GM18909 (cell line): ENCODE data around the gene OS9.
"Not testable (repeated sequence)": the region's sequence is repeated elsewhere in the genome, so short reads cannot be mapped to it uniquely, and the experiment has no call there.

Source experiments
- ATAC-seq: cut with Tn5 transposase; IDR thresholded peaks from one replicate; pipeline ENCODE4 v1.9.1; 2021; ENCODE audit warnings: mild to moderate bottlenecking; ENCODE audit not compliant: unreplicated experiment, poor library complexity

Gene OS9

DNA sequence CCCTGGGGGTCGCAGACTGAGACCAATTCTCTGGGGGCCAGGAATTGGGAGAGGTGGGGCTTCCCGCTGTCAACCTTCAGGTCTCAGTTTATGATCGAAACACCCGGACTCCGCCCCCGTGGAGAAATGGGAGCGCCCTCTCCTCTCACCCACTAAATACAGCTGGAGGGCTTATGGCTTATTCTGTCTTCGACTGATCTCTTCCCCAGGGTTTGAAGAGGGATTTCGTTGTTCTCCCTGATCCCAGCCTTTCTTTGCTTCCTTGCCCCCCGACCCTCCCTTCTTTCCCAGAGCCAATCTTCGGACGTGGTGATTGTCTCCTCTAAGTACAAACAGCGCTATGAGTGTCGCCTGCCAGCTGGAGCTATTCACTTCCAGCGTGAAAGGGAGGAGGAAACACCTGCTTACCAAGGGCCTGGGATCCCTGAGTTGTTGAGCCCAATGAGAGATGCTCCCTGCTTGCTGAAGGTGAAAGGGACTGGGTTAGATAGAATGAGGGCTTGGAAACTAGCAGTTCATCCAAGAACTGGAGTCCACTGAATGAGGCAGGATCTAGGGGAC is 607 bp downstream of the OS9 start:
- peak; percentile 3 for ATAC-seq

DNA sequence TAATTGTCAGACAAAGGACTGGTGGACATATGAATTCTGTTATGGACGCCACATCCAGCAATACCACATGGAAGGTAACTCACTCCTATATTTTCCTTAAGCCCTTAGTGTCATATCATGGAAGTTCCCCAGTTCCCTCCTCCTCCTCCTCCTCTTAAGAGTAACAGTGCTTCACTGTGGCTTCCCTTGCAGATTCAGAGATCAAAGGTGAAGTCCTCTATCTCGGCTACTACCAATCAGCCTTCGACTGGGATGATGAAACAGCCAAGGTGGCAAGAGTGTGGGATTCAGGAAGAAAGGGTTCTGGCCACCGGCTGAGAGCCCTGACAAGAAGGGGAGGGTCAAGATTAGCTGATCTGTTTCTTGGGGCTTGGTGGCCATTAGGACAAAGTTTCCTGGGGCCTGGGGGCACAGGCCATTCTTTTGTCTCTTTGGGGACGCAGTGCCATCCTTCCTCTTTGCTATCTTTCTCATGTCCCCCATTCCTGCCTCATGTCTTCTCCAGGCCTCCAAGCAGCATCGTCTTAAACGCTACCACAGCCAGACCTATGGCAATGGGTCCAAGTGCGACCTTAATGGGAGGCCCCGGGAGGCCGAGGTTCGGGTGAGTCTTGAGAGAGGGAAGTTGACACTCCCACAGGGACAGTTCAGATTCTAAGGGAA is 2.0 kb downstream of the OS9 start:
- ATAC-seq: no peak

DNA sequence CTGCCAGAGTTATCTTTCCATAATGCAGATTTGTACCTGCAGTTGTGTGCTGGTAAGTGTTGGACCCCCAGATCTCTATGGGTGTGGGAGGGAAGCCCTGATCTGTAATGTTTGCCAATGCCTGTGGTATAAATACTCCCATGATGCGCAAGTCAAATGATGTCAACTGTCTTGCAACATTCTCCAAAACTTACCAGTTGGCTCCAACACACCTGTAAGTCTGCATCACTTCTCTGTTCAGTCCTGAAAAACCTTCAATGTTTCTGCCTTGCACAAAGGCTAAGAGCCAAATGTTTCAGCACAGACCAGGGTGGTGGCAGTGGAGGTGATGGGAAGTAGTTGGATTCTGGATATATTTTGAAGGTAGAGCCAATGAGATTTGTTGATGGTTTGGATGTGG is 3.1 kb downstream of the OS9 start:
- ATAC-seq: no peak

DNA sequence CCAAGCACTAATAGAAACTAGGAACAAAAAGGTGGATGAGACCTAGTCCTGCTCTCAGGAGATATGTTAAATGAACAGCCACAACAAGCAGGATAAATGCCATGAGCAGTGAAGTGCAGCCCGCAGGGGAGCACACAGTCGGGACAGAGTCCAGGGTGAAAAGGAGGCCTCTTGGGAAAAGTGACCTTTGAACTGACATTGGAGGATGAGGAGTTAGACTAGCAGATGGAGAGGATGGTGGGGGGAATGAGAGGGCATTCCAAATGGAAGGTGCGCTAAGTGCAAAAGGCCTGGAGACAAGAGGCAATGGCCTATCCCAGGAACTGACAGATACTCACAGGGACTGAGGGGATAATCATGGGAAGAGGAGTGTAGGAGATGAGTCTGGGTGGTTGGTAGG is 4.5 kb downstream of the OS9 start:
- no peak for ATAC-seq

DNA sequence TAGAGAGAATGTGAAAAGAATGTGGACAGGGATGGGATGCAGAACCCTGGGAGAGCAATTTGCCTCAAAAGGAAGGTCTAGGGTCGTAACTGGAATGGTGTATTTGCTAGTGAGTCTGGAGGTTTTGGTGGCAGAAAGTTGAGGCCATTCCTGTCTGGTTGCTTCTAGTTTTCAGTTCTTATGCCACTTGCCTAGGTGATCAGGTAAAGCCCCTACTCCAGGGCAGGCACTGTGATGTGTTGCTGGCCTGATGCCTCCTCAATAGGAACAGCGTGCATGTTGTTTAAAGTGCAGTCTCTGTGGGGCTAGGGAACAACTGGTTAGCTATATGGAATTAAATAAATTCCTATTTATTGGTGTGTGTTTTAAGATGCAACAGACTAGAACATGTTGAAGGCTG is 6.4 kb downstream of the OS9 start:
- ATAC-seq: no peak

DNA sequence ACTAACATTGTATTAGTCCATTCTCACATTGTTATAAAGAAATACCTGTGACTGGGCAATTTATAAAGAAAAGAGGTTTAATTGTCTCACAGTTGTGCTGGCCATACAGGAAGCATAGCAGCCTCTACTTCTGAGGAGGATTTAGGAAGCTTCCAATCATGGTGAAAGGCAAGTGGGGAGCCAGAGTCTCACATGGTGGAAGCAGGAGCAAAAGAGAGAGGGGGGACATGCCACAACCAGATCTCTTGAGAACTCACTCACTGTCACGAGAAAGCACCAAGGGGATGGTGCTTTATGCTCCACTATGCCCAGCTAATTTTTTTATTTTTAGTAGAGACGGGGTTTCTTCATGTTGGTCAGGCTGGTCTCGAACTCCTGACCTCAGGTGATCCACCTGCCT is 13.3 kb downstream of the OS9 start:
- ATAC-seq: no peak

DNA sequence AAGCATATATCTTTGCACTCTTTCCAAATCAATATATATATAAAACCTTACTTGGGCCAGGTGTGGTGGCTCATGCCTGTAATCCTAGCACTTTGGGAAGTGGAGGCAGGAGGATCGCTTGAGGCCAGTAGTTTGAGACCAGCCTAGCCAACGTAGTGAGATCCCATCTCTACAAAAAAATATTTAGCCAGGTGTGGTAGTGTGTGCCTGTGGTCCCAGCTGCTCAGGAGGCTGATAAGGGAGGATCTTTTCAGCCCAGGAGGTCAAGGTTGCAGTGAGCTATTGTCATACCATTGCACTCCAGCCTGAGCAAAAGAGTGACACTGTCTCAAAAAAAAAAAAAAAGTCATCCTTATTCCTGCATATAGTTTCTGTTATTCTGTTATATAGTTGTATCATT is 14.4 kb downstream of the OS9 start:
- ATAC-seq: no peak

DNA sequence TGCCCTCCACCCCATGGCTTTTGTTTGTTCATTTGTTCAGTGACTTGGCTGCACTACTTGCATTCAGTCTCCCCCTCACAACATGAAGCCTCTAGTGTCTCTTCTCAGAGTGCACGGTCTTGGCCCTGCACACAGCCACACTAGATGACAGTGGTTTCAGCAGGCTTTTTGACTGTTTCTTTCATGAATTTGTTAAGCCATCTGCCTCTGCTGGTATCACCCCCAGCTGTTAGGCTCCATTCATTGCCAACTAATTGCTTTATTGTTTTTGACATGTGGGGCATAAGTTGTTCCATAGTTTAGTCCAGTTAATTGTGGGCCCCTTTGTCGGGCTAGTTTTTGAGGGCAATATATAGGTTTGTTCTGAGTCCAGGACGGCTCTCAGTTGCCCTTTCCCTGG is 18.8 kb downstream of the OS9 start:
- no peak for ATAC-seq

DNA sequence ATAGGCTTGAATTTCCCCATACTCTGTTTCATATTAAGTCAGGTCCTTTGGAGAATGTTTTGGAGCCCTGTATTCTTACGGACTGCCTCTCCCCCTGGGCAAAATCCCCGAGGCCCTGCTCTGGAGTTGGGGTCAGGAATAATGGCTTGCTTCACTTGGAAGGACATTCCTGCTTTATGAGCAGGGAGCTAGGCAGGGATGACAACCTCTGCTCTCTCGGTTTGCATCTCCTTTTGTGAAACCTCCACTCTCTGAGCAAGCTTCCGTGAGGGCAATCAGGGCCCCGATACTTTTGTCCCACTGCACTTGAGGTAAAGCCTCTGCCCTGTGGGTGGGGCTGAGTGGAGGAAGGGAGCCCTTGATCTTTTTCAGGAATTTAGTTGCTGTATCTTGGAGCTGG is 19.3 kb downstream of the OS9 start:
- ATAC-seq: no peak

DNA sequence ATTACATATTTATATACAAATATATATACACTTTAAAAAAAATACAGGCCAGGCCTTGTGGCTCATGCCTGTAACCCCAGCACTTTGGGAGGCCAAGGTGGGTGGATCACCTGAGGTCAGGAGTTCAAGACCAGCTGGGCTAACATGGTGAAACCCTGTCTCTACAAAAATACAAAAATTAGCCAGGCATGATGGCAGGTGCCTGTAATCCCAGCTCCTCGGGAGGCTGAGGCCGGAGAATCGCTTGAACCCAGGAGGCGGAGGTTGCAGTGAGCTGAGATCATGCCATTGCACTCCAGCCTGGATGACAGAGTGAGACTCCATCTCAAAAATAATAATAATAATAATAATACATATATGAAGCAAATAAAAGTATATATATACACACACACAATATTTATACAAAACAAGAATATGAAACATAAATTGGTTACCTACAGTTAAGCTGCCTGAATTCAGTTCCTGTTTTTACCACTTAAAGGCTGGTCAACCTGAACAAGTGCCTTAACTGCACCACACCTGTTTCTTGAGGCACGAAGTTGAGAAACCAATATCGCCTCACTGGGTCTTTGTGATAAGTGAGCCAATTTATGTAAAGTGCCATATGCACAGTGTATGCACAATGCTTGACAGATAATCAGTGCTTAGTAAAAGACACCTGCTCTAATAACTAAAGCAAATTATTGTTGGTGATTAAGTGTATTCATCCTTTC is 21.3 kb downstream of the OS9 start:
- not testable (repeated sequence) for ATAC-seq

DNA sequence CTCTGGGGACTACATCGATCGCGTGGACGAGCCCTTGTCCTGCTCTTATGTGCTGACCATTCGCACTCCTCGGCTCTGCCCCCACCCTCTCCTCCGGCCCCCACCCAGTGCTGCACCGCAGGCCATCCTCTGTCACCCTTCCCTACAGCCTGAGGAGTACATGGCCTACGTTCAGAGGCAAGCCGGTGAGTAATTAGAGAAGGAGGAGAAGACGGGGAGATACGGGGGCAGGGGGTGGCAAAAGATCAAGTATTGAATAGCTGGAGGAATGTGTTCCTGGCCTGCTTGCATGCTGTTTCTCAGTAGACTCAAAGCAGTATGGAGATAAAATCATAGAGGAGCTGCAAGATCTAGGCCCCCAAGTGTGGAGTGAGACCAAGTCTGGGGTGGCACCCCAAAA is 21.9 kb downstream of the OS9 start:
- no peak for ATAC-seq

DNA sequence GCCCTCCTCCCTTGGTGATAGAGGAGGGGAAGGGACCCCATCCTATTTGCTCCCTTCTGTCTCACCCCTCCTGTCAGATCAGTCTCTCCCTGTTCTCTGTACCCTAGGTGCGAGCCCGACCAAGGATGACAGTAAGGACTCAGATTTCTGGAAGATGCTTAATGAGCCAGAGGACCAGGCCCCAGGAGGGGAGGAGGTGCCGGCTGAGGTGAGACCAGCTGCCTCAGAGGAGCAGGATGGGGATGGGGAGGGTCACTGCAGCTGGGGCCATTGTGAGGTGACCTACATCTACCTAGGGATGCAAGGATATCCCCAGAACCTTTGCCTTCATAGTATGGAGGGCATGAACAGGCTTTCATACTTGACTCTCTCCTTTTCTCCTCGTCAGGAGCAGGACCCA is 22.4 kb downstream of the OS9 start:
- no peak for ATAC-seq

DNA sequence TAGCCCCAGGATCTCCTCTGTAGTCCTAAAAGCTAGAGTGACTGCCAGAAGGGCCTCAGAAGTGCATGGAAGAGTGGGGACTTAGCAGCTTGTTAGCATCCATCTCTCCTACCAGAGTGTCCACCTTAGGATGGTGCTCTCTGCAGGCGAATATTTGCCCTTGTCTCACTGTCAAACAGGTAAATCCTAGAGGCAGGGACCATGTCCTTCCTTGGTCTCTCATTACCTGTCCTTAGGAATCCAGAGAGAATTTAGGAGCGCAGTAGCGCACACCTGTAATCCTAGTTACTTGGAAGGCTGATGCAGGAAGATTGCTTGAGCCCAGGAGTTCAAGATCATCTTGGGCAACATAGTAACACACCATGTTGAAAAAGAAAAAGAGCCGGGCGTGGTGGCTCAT is 23.2 kb downstream of the OS9 start:
- ATAC-seq: no peak

DNA sequence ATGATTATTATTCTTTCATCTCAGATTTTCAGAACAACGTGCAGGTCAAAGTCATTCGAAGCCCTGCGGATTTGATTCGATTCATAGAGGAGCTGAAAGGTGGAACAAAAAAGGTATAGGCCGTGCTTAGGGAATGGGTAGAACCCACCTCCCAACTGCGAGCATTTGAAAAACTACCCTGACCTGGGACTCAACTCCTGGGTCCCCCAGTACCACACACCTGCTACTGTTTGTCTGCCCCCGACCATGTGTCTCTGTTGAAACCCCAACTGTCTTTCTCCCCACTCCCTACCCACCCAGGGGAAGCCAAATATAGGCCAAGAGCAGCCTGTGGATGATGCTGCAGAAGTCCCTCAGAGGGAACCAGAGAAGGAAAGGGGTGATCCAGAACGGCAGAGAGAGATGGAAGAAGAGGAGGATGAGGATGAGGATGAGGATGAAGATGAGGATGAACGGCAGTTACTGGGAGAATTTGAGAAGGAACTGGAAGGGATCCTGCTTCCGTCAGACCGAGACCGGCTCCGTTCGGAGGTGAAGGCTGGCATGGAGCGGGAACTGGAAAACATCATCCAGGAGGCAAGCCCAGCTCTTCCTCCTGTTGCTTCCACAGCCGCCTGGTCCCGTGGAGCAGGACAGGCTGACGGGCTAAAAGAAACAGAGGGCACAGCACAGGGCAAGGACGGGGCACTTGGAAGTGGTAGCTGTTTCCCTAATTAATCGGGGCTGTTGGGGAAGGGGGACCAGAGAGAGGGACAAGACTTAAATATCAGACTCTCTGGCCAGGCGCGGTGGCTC is 24.1 kb downstream of the OS9 start:
- no peak for ATAC-seq

DNA sequence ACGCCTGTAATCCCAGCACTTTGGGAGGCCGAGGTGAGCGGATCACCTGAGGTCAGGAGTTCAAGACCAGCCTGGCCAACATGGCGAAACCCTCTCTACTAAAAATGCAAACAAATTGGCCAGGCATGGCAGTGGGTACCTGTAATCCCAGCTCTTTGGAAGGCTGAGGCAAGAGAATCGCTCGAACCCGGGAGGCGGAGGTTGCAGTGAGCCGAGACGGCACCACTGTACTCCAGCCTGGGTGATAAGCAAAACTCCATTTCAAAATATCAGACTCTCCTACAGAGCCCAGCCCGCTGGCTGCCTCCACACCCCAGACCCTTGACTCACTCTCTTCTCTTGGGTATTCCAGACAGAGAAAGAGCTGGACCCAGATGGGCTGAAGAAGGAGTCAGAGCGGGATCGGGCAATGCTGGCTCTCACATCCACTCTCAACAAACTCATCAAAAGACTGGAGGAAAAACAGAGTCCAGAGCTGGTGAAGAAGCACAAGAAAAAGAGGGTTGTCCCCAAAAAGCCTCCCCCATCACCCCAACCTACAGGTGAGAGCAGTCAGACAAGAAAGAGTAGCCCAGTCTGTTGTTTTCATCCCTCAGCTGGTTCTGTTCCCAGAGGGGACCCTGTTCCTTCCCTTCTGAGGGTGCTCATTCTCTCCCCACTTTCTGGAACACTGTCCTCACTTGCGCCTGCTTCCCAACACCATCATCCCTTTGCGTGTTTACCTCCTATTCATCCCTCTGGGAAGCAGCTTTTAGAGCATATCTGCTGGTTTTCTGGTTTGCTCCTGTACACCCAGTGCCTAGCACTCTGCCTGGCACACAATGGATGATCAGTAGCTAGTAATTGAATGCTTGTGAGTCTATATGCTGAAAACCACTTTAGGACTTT is 25.0 kb downstream of the OS9 start:
- ATAC-seq: no peak

DNA sequence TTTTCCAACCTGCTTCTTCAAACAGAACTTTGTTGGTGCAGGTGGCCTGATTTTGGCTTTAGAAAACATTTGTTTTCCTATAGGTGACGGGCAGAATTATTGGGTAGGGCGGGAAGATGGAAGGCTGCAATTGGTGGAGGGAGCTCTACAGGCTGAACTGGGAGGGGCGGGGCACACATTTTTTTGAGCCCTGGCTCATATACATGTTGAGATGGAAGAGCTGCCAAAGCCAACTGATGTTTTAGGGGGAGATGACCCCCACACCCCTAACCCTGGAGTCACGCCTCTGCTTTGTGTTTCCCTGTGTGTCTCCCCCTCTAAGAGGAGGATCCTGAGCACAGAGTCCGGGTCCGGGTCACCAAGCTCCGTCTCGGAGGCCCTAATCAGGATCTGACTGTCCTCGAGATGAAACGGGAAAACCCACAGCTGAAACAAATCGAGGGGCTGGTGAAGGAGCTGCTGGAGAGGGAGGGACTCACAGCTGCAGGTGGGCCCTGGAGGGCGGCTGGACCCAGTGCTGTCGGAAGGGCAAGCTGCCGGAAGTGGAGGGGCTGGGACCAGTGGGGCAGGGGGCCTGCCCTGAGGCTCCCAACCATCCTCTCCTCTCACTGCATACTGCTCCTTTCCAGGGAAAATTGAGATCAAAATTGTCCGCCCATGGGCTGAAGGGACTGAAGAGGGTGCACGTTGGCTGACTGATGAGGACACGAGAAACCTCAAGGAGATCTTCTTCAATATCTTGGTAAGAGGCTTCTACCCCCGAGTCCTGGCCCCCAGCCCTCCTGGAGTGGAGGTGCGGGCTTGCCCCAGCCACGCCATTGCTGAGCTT is 26.1 kb downstream of the OS9 start:
- no peak for ATAC-seq

DNA sequence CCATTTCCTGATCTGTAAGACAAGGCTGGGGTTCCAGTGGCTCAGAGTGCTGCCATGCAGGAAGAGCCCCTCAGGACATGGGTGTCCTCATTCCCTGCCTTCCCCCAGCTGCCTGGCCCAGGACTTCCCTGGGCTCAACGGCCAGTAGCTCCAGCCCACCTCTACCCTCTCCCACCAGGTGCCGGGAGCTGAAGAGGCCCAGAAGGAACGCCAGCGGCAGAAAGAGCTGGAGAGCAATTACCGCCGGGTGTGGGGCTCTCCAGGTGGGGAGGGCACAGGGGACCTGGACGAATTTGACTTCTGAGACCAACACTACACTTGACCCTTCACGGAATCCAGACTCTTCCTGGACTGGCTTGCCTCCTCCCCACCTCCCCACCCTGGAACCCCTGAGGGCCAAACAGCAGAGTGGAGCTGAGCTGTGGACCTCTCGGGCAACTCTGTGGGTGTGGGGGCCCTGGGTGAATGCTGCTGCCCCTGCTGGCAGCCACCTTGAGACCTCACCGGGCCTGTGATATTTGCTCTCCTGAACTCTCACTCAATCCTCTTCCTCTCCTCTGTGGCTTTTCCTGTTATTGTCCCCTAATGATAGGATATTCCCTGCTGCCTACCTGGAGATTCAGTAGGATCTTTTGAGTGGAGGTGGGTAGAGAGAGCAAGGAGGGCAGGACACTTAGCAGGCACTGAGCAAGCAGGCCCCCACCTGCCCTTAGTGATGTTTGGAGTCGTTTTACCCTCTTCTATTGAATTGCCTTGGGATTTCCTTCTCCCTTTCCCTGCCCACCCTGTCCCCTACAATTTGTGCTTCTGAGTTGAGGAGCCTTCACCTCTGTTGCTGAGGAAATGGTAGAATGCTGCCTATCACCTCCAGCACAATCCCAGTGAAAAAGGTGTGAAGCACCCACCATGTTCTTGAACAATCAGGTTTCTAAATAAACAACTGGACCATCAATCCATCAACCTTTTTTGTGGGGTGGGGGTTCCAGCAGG is 27.0 kb downstream of the OS9 start:
- no peak for ATAC-seq
